Rectal smooth muscle tissue (tissue), 1 donor: Measurements from ENCODE around the gene PAAF1.

Source experiments
- H3K27ac ChIP-seq: one replicate; pipeline ENCODE4 v1.7.0; 2013; ENCODE audit warnings: low read depth, low read length, inconsistent platforms
- H3K27me3 ChIP-seq: one replicate; pipeline ENCODE4 v1.7.0; 2013; ENCODE audit warnings: low read length; ENCODE audit not compliant: control insufficient read depth, insufficient read depth
- H3K36me3 ChIP-seq: one replicate; pipeline ENCODE4 v1.7.0; 2013; ENCODE audit warnings: low read length; ENCODE audit not compliant: control insufficient read depth, insufficient read depth
- H3K4me1 ChIP-seq: one replicate; pipeline ENCODE4 v1.7.0; 2013; ENCODE audit warnings: low read length; ENCODE audit not compliant: control insufficient read depth, insufficient read depth
- H3K4me3 ChIP-seq: one replicate; pipeline ENCODE4 v1.7.0; 2013; ENCODE audit warnings: low read length
- H3K9ac ChIP-seq: one replicate; pipeline ENCODE4 v1.7.0; 2013; ENCODE audit warnings: low read length

PAAF1 gene

GRCh38 chr11:73876424-73877310, at the start of gene PAAF1, which contains the start of gene COA4:
Gene PAAF1 (plus strand): TSS chr11:73876999. CDS start chr11:73877022, 23 bp downstream.
Gene COA4 (minus strand): TSS chr11:73876846. CDS start chr11:73873378, 3,468 bp downstream.
- Histone ChIP-seq H3K9ac (peak within 1 kb of the TSS; percentile 85), H3K27me3 (no peaks in the 10 kb centered on the region), H3K4me1 (peaks cover 16% of the 10 kb centered on the region), H3K36me3 (peaks cover 5% of the 10 kb centered on the region), H3K4me3 (peak within 1 kb of the TSS; percentile 100), H3K27ac (peak within 1 kb of the TSS; percentile 91)

- Histone ChIP-seq H3K9ac (no peak overlapping the region), H3K27me3 (no peaks in the 10 kb centered on the region), H3K4me1 (no peaks in the 10 kb centered on the region), H3K27ac (no peak overlapping the region), H3K4me3 (no peak overlapping the region), H3K36me3 (peaks cover 7% of the 10 kb centered on the region)
These were observed 46.5 kb upstream of the PAAF1 start for GRCh38 chr11:73830261-73830660.

GRCh38 chr11:73833067-73833466, 43.7 kb upstream of the PAAF1 start:
- Histone ChIP-seq H3K9ac (no peak overlapping the region), H3K4me1 (no peaks in the 10 kb centered on the region)

GRCh38 chr11:73838443-73839122, 38.2 kb upstream of the PAAF1 start:
- H3K27ac ChIP-seq: no peak overlapping the region
- no peak overlapping the region for H3K9ac ChIP-seq

More at GRCh38 chr11:73833067-73833466, 43.7 kb upstream of the PAAF1 start:
- H3K4me3 ChIP-seq: no peak overlapping the region
- H3K27ac ChIP-seq: no peak overlapping the region
- peaks cover 7% of the 10 kb centered on the region for H3K36me3 ChIP-seq
- H3K27me3 ChIP-seq: no peaks in the 10 kb centered on the region

GRCh38 chr11:73839123-73839457, 37.7 kb upstream of the PAAF1 start:
- Histone ChIP-seq H3K27ac (no peak overlapping the region), H3K27me3 (no peaks in the 10 kb centered on the region), H3K9ac (no peak overlapping the region), H3K36me3 (peaks cover 2% of the 10 kb centered on the region), H3K4me3 (no peak overlapping the region), H3K4me1 (no peaks in the 10 kb centered on the region)

More at GRCh38 chr11:73838443-73839122, 38.2 kb upstream of the PAAF1 start:
- Histone ChIP-seq H3K36me3 (peaks cover 2% of the 10 kb centered on the region), H3K4me3 (no peak overlapping the region), H3K4me1 (no peaks in the 10 kb centered on the region), H3K27me3 (no peaks in the 10 kb centered on the region)

GRCh38 chr11:73851046-73851764, 25.6 kb upstream of the PAAF1 start:
- Histone ChIP-seq H3K27ac (no peak overlapping the region), H3K27me3 (no peaks in the 10 kb centered on the region), H3K9ac (no peak overlapping the region), H3K4me3 (no peak overlapping the region), H3K4me1 (no peaks in the 10 kb centered on the region), H3K36me3 (no peaks in the 10 kb centered on the region)

GRCh38 chr11:73852049-73852448, 24.8 kb upstream of the PAAF1 start:
- Histone ChIP-seq H3K4me1 (no peaks in the 10 kb centered on the region), H3K9ac (no peak overlapping the region), H3K4me3 (no peak overlapping the region), H3K27ac (no peak overlapping the region), H3K27me3 (no peaks in the 10 kb centered on the region), H3K36me3 (no peaks in the 10 kb centered on the region)

GRCh38 chr11:73854680-73855079, 22.1 kb upstream of the PAAF1 start:
- Histone ChIP-seq H3K4me3 (no peak overlapping the region), H3K27me3 (no peaks in the 10 kb centered on the region), H3K27ac (no peak overlapping the region), H3K9ac (no peak overlapping the region), H3K4me1 (no peaks in the 10 kb centered on the region), H3K36me3 (no peaks in the 10 kb centered on the region)

- no peak overlapping the region for H3K4me3 ChIP-seq
- H3K27me3 ChIP-seq: no peaks in the 10 kb centered on the region
- H3K4me1 ChIP-seq: no peaks in the 10 kb centered on the region
- H3K9ac ChIP-seq: no peak overlapping the region
- no peak overlapping the region for H3K27ac ChIP-seq
- H3K36me3 ChIP-seq: no peaks in the 10 kb centered on the region
These were observed 20.7 kb upstream of the PAAF1 start for GRCh38 chr11:73856031-73856567.

GRCh38 chr11:73859671-73860070, 17.1 kb upstream of the PAAF1 start:
- Histone ChIP-seq H3K4me3 (no peak overlapping the region), H3K4me1 (no peaks in the 10 kb centered on the region), H3K27me3 (no peaks in the 10 kb centered on the region), H3K27ac (no peak overlapping the region), H3K9ac (no peak overlapping the region), H3K36me3 (peaks cover 5% of the 10 kb centered on the region)

- H3K4me3 ChIP-seq: no peak overlapping the region
- peaks cover 5% of the 10 kb centered on the region for H3K36me3 ChIP-seq
These were observed 16.6 kb upstream of the PAAF1 start for GRCh38 chr11:73860202-73860601.

GRCh38 chr11:73862986-73863385, 13.8 kb upstream of the PAAF1 start:
- H3K27me3 ChIP-seq: no peaks in the 10 kb centered on the region
- H3K4me3 ChIP-seq: no peak overlapping the region
- H3K36me3 ChIP-seq: peaks cover 5% of the 10 kb centered on the region
- no peak overlapping the region for H3K9ac ChIP-seq
- H3K27ac ChIP-seq: no peak overlapping the region
- peaks cover 8% of the 10 kb centered on the region for H3K4me1 ChIP-seq

More at GRCh38 chr11:73860202-73860601, 16.6 kb upstream of the PAAF1 start:
- Histone ChIP-seq H3K9ac (no peak overlapping the region), H3K4me1 (no peaks in the 10 kb centered on the region), H3K27ac (no peak overlapping the region), H3K27me3 (no peaks in the 10 kb centered on the region)
